SK-N-SH (cell line): Measurements from ENCODE around the gene SP3. TPM values are rescaled to one million over a fixed set of nuclear protein-coding genes. Genes with fewer than 3 reads are reported as not detected.

Experiments used
- CTCF ChIA-PET: fragments of 300-600, 350-600 bp; formaldehyde crosslinking; extraction: SDS; loops from one replicate; lab custom pipeline; 2021; lab: Yijun Ruan, JAX
- POLR2A ChIA-PET: fragments of 350-600 bp; sonication (Branson Sonifier 250); formaldehyde crosslinking; extraction: SDS; loops from one replicate; lab custom pipeline; 2020; ENCODE audit warnings: antibody characterized with exemption, inconsistent platforms; lab: Yijun Ruan, JAX
- DNase-seq: peaks from one replicate; pipeline ENCODE4 v3.0.0; 2012
- H2AFZ ChIP-seq: fragments of 200-600 bp; sonication (generic); 2 replicates; pipeline ENCODE4 v1.8.1; 2016; ENCODE audit warnings: antibody characterized with exemption, mild to moderate bottlenecking, low read depth
- H3F3A ChIP-seq: fragments of 200-600 bp; sonication (generic); replicated peaks from 2 replicates; pipeline ENCODE3; 2016; ENCODE audit warnings: antibody characterized with exemption, mild to moderate bottlenecking; ENCODE audit not compliant: insufficient read depth
- H3K27ac ChIP-seq, 2 experiments: fragments of 200-500 bp in 1 of 2; fragments of 200-600 bp in 1 of 2; sonication (Bioruptor generic) in 1 of 2; sonication (generic), shearing (Covaris generic) in 1 of 2; 2 replicates each; pipeline versions ENCODE4 v1.5.1 to v1.6.1; 2014 to 2016; ENCODE audit warnings: low read depth in 2 of 2, inconsistent platforms in 1 of 2, low read length in 1 of 2, mild to moderate bottlenecking in 1 of 2, mixed read lengths in 1 of 2
- H3K27me3 ChIP-seq: fragments of 200-600 bp; sonication (generic), shearing (Covaris generic); 2 replicates; pipeline ENCODE4 v1.6.1; 2016; ENCODE audit warnings: mixed run types; ENCODE audit not compliant: insufficient read depth
- H3K36me3 ChIP-seq, 2 experiments: fragments of 200-500 bp in 1 of 2; fragments of 200-600 bp in 1 of 2; sonication (Bioruptor generic) in 1 of 2; sonication (generic) in 1 of 2; replicated peaks in 1 of 2; 2 replicates each; pipeline versions ENCODE3 to v1.5.1; 2014 to 2016; ENCODE audit warnings: low read length in 1 of 2, mild to moderate bottlenecking in 1 of 2; ENCODE audit not compliant: insufficient read depth in 2 of 2, control insufficient read depth in 1 of 2
- H3K4me1 ChIP-seq, 2 experiments: fragments of 200-500 bp in 1 of 2; fragments of 200-600 bp in 1 of 2; sonication (Bioruptor generic) in 1 of 2; sonication (generic), shearing (Covaris generic) in 1 of 2; 2 replicates each; pipeline versions ENCODE4 v1.5.1 to v1.6.1; 2014 to 2016; ENCODE audit warnings: low read depth in 1 of 2, low read length in 1 of 2, mixed run types in 1 of 2; ENCODE audit not compliant: insufficient read depth in 2 of 2, control insufficient read depth in 1 of 2
- H3K4me2 ChIP-seq: fragments of 200-600 bp; sonication (generic), shearing (Covaris generic); 2 replicates; pipeline ENCODE4 v1.6.1; 2017; ENCODE audit warnings: mixed run types
- H3K4me3 ChIP-seq, 2 experiments: fragments of 200-500 bp in 1 of 2; fragments of 200-600 bp in 1 of 2; sonication (Bioruptor generic) in 1 of 2; sonication (generic), shearing (Covaris generic) in 1 of 2; 2 replicates each; pipeline versions ENCODE4 v1.5.1 to v1.8.1; 2014 to 2016; ENCODE audit warnings: low read depth in 2 of 2, inconsistent platforms in 1 of 2, low read length in 1 of 2, mild to moderate bottlenecking in 1 of 2, mixed read lengths in 1 of 2, moderate library complexity in 1 of 2
- H3K79me2 ChIP-seq: fragments of 200-600 bp; sonication (generic); 2 replicates; pipeline ENCODE4 v1.8.1; 2017; ENCODE audit warnings: mild to moderate bottlenecking; ENCODE audit not compliant: insufficient read depth
- H3K9ac ChIP-seq: fragments of 200-600 bp; sonication (generic); 2 replicates; pipeline ENCODE4 v1.6.1; 2017; ENCODE audit warnings: mixed run types
- H3K9me2 ChIP-seq: fragments of 200-600 bp; sonication (generic); 2 replicates; pipeline ENCODE4 v1.6.1; 2017; ENCODE audit warnings: mixed run types
- H3K9me3 ChIP-seq: fragments of 200-600 bp; sonication (generic); 2 replicates; pipeline ENCODE4 v1.6.1; 2017; ENCODE audit warnings: mixed run types, mild to moderate bottlenecking, moderate library complexity
- H4K20me1 ChIP-seq: fragments of 200-600 bp; sonication (generic); 2 replicates; pipeline ENCODE4 v1.6.1; 2017; ENCODE audit warnings: mild to moderate bottlenecking, mixed run types; ENCODE audit not compliant: insufficient read depth
- CTCF ChIP-seq: fragments of 200-600 bp; sonication (generic); IDR thresholded peaks from 2 replicates; pipeline ENCODE4 v1.6.1; 2017; ENCODE audit warnings: antibody characterized with exemption, mild to moderate bottlenecking, moderate library complexity
- ELF1 ChIP-seq: IDR thresholded peaks from 2 replicates; pipeline ENCODE4 v1.4.0; 2012
- FOSL2 ChIP-seq: IDR thresholded peaks from 2 replicates; pipeline ENCODE4 v1.4.0; 2012; ENCODE audit warnings: low read depth, mild to moderate bottlenecking, moderate library complexity, borderline replicate concordance
- FOXM1 ChIP-seq: IDR thresholded peaks from 2 replicates; pipeline ENCODE4 v1.4.0; 2012; ENCODE audit warnings: low read depth, mild to moderate bottlenecking
- GABPA ChIP-seq: IDR thresholded peaks from 2 replicates; pipeline ENCODE4 v1.4.0; 2012; ENCODE audit warnings: low read depth, mild to moderate bottlenecking
- IRF3 ChIP-seq: fragments of 150-350 bp; IDR thresholded peaks from 2 replicates; pipeline ENCODE4 v1.6.1; 2016; ENCODE audit warnings: mild to moderate bottlenecking, low read depth, low read length
- JUND ChIP-seq: IDR thresholded peaks from 2 replicates; pipeline ENCODE4 v1.4.0; 2012
- MAX ChIP-seq: IDR thresholded peaks from 2 replicates; pipeline ENCODE4 v1.4.0; 2012; ENCODE audit warnings: low read depth
- MEF2A ChIP-seq: IDR thresholded peaks from 2 replicates; pipeline ENCODE4 v1.4.0; 2012; ENCODE audit warnings: low read depth, borderline replicate concordance
- MXI1 ChIP-seq: IDR thresholded peaks from 2 replicates; pipeline ENCODE4 v1.6.1; 2012; ENCODE audit warnings: mild to moderate bottlenecking, low read depth, low read length, improper control_type of control experiment
- POLR2AphosphoS5 ChIP-seq: IDR thresholded peaks from 2 replicates; pipeline ENCODE4 v1.6.1; 2012; ENCODE audit warnings: low read depth, low read length
- RFX5 ChIP-seq: IDR thresholded peaks from 2 replicates; pipeline ENCODE4 v1.6.1; 2012; ENCODE audit warnings: mild to moderate bottlenecking, improper control_type of control experiment, low read length
- SMC3 ChIP-seq: IDR thresholded peaks from 2 replicates; pipeline ENCODE4 v1.6.1; 2012; ENCODE audit warnings: low read depth, low read length, improper control_type of control experiment
- TCF12 ChIP-seq: IDR thresholded peaks from 2 replicates; pipeline ENCODE4 v1.4.0; 2012
- USF1 ChIP-seq: IDR thresholded peaks from 2 replicates; pipeline ENCODE4 v1.4.0; 2012; ENCODE audit warnings: low read depth, borderline replicate concordance
- polyA plus RNA-seq, 3 experiments: library from polyadenylated mRNA; depleted of rRNA; stranded (reverse); fragments of >200 nt; gene quantifications; 2 replicates each; pipeline ENCODE4 v1.2.3, GENCODE V29; 2012

SP3 gene
- polyA plus RNA-seq, 1 of the 3 experiments (the other 2 are of a cell fraction): 23.1 TPM

GRCh38 chr2:173922760-173923159 is 42.4 kb downstream of the SP3 start:
- no peak overlapping the region for H3K4me2 ChIP-seq
- H3K4me3 ChIP-seq: no peak overlapping the region
- H3K27ac ChIP-seq: no peak overlapping the region
- POLR2A ChIA-PET: no interaction called here
- H3K36me3 ChIP-seq: peaks cover 14 to 26% of the 10 kb centered on the region in 2 experiments
- no peak overlapping the region for H3K9ac ChIP-seq
- no peaks in the 10 kb centered on the region for H3K27me3 ChIP-seq
- no peaks in the 10 kb centered on the region for H3K9me3 ChIP-seq
- H2AFZ ChIP-seq: no peak overlapping the region
- no peaks in the 10 kb centered on the region; a peak in 2 of 4 replicates for H3K4me1 ChIP-seq
- peaks cover 5% of the 10 kb centered on the region for H3F3A ChIP-seq
- CTCF ChIA-PET: no interaction called here
- H3K9me2 ChIP-seq: no peaks in the 10 kb centered on the region
- H4K20me1 ChIP-seq: peaks cover 87% of the 10 kb centered on the region
- no peak for DNase-seq
- peaks cover 100% of the 10 kb centered on the region for H3K79me2 ChIP-seq
- TF ChIP-seq RFX5 (no peak), ELF1 (no peak), CTCF (peak; percentile 12; the same call in 1 of the 2 replicates)

- Histone ChIP-seq H3K4me3 (no peak overlapping the region), H2AFZ (no peak overlapping the region), H3K4me1 (no peaks in the 10 kb centered on the region; a peak in 2 of 4 replicates)
- ChIA-PET POLR2A (no interaction called here), CTCF (no interaction called here)
- TF ChIP-seq JUND (no peak), ELF1 (no peak), MAX (no peak), FOSL2 (no peak), USF1 (no peak), FOXM1 (no peak), POLR2AphosphoS5 (no peak), TCF12 (no peak), GABPA (no peak), RFX5 (no peak), SMC3 (no peak), IRF3 (no peak), MEF2A (no peak), CTCF (no peak), MXI1 (no peak)
- TF ChIP-seq, all 33 proteins: peak for 0
- no peak overlapping the region for H3K27ac ChIP-seq
- no peaks in the 10 kb centered on the region for H3K9me2 ChIP-seq
- no peaks in the 10 kb centered on the region for H3K27me3 ChIP-seq
- DNase-seq: no peak
- H4K20me1 ChIP-seq: peaks cover 87% of the 10 kb centered on the region
- peaks cover 21 to 29% of the 10 kb centered on the region in 2 experiments for H3K36me3 ChIP-seq
- no peaks in the 10 kb centered on the region for H3K9me3 ChIP-seq
- H3K4me2 ChIP-seq: no peak overlapping the region
- H3K9ac ChIP-seq: no peak overlapping the region
- peaks cover 9% of the 10 kb centered on the region for H3F3A ChIP-seq
- H3K79me2 ChIP-seq: peaks cover 100% of the 10 kb centered on the region
Measured at GRCh38 chr2:173922068-173922467, 43.1 kb downstream of the SP3 start.
